ENCODE measurements around the gene MAP7D3. TPM values are rescaled to one million over a fixed set of nuclear protein-coding genes. Genes with fewer than 3 reads are reported as not detected.
"Not testable (repeated sequence)": the region's sequence is repeated elsewhere in the genome, so short reads cannot be mapped to it uniquely, and the experiment has no call there.

The MAP7D3 gene
- total and polyA plus RNA-seq, 5 donors, result 5.9 to 13.8 (median 11.3) TPM

DNA sequence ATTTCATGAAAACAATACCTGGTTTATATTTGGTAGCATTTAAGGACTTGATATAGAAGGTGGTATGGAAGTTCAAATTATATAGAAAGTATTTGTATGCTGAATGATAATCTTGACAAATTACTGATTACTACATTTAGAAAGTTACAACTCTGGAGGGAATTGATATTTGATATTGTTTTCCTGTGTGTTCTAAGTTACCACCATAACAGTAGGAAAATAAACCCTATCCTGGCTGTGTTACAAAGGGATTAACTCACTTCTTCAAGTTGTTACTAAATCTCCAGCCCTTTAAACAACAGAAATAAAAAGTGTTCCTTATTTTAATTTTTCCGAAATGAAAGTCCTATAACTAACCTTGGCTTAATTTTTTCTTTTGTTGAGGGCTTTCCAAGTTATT is 67.3 kb downstream of the MAP7D3 start:
- intact Hi-C loops (cut with DNase I), result no loop called here
- Histone ChIP-seq H3K27me3 (ENCODE audit: control insufficient read depth, insufficient read depth) (no peaks in the 10 kb centered on the region), H3K4me1 (ENCODE audit: control insufficient read depth, insufficient read depth, low read length) (peaks cover 3% of the 10 kb centered on the region), H3K9me3 (ENCODE audit: control insufficient read depth, low read length) (no peaks in the 10 kb centered on the region), H3K27ac (ENCODE audit: low read length) (no peak overlapping the region), H3K4me3 (ENCODE audit: low read length) (no peak overlapping the region)
- WGBS, result 31% methylated on average over 1 of the region's 1 CpG
- ATAC-seq (no peak), DNase-seq (no peak)

DNA sequence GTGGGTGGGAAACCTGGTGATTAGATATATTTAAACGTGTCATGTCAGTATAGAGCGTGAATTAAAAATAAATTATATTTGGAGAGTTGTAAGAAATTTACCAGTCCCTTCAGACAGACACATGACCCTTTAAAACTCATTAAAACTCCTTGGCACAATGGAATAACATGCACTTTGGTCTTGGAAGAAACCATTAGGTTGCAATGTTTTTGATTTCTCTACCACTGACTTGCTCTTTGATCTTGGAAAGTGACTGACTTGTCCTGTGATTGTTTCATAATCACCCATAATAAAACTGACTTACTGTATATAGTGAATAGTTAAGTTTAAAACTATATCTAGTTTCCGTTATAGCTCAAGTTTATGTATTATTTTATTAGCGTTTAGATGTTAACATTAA is 68.0 kb downstream of the MAP7D3 start:
- WGBS, result 61% methylated on average over 4 of the region's 4 CpGs
- DNase-seq (no peak), ATAC-seq (no peak)
- intact Hi-C loops (cut with DNase I), result no loop called here
- Histone ChIP-seq H3K27me3 (ENCODE audit: control insufficient read depth, insufficient read depth) (no peaks in the 10 kb centered on the region), H3K27ac (ENCODE audit: low read length) (no peak overlapping the region), H3K4me1 (ENCODE audit: control insufficient read depth, insufficient read depth, low read length) (peaks cover 2% of the 10 kb centered on the region), H3K4me3 (ENCODE audit: low read length) (no peak overlapping the region), H3K9me3 (ENCODE audit: control insufficient read depth, low read length) (no peaks in the 10 kb centered on the region)

DNA sequence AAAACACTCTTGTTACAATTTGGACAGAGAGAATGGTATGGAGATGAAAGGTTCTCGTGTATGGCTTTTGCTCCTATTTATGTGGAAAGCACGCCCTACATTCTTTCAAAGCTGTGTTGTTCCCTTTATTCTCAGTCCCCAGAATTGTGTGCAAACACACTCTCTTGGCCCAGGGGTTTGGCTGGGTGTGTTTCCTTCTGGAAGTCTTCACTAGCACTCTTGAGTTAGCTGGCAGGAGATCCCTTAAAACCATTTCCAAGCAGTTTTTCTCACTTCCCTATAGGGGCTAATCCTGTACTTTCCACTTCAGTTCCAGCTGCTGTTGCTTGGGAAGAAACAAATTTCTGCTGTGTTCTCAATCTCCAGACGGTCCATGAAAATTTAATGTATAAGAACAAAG is 68.8 kb downstream of the MAP7D3 start:
- 39% methylated on average over 3 of the region's 3 CpGs for WGBS
- DNase-seq, result peak in 1 of 3 donors; percentile 67
- H3K4me1 ChIP-seq (ENCODE audit: control insufficient read depth, insufficient read depth, low read length), result peaks cover 1% of the 10 kb centered on the region
- intact Hi-C loops (cut with DNase I), result no loop called here
- no peaks in the 10 kb centered on the region for H3K27me3 ChIP-seq (ENCODE audit: control insufficient read depth, insufficient read depth)
- H3K9me3 ChIP-seq (ENCODE audit: control insufficient read depth, low read length), result no peaks in the 10 kb centered on the region
- no peak overlapping the region for H3K4me3 ChIP-seq (ENCODE audit: low read length)
- H3K27ac ChIP-seq (ENCODE audit: low read length), result peak overlapping the region; percentile 37
- peak; percentile 44 to 78 for ATAC-seq

DNA sequence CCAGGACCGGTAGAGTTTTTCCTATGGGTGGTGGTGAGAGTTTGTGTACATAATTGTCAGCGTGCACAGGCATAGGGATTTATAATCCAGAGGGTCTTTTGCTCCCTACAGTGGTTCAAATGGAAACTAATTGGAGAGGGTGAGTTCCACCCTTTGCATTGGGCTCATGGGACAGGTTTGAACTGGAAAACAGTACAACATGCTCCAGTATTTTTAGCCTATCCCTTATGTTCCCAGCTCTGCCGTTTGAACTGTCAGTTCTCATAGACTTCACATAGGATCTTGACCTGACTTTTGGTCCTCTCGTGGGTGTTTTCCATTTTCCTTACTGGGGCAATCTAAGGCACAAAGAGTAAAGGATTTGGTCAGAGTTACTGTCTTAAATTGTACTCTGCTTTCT is 72.1 kb downstream of the MAP7D3 start:
- peaks cover 3% of the 10 kb centered on the region for H3K4me1 ChIP-seq (ENCODE audit: control insufficient read depth, insufficient read depth, low read length)

DNA sequence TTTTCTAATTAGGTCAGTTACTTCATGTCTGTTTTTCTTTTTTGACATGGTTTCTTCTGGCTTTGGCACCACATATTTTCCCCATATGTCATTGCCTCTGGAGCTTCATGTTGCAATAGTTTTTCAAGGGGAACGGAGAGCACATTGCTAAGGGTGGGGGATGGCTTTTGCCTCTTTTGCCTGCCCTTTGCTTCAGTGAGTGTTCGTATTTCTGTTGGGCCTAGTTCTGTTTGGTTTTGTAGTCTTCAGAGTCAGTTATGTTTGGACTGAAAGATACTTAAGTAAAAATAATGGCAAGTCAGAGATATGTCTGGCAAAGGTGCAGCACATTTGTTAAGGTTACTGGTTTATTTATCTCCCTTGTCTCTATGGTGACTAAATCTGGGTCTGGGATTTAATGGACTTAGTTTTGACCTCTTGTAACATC is 74.8 kb downstream of the MAP7D3 start:
- intact Hi-C loops (cut with DNase I), result no loop called here
- Histone ChIP-seq H3K27ac (ENCODE audit: low read length) (no peak overlapping the region), H3K9me3 (ENCODE audit: control insufficient read depth, low read length) (no peaks in the 10 kb centered on the region), H3K4me3 (ENCODE audit: low read length) (no peak overlapping the region), H3K27me3 (ENCODE audit: control insufficient read depth, insufficient read depth) (no peaks in the 10 kb centered on the region), H3K4me1 (ENCODE audit: control insufficient read depth, insufficient read depth, low read length) (peaks cover 3% of the 10 kb centered on the region)
- DNase-seq (no peak), ATAC-seq (peak; percentile 95 to 96)
- WGBS, result 38% methylated on average over 2 of the region's 2 CpGs

More for the DNA sequence above, 72.1 kb downstream of the MAP7D3 start:
- 60% methylated on average over 4 of the region's 4 CpGs for WGBS
- Histone ChIP-seq H3K9me3 (ENCODE audit: control insufficient read depth, low read length) (no peaks in the 10 kb centered on the region), H3K4me3 (ENCODE audit: low read length) (no peak overlapping the region), H3K27me3 (ENCODE audit: control insufficient read depth, insufficient read depth) (no peaks in the 10 kb centered on the region), H3K27ac (ENCODE audit: low read length) (peak overlapping the region; percentile 64)
- ATAC-seq, result no peak
- DNase-seq, result no peak
- intact Hi-C loops (cut with DNase I), result no loop called here

DNA sequence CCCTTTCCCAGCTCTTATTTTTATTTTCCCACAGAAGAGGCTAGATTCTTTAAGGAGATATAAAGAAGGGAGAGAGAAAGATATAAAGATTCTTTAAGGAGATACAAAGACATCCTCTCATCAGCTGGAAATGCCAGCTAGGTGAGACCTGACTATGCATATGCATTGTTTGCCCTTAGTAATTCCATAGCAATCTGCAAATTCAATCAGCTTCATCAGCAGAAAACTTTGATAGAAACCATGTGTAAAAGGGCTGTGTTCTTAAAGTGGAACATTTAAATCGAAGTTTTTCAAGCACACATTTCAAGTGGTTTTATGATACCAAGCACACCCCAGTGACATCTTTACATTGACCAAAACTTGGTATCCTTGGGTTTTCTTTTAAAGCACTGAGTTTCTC is 79.8 kb downstream of the MAP7D3 start:
- no peaks in the 10 kb centered on the region for H3K27me3 ChIP-seq (ENCODE audit: control insufficient read depth, insufficient read depth)
- no peak for ATAC-seq
- peaks cover 10% of the 10 kb centered on the region for H3K4me1 ChIP-seq (ENCODE audit: control insufficient read depth, insufficient read depth, low read length)
- no peak overlapping the region for H3K27ac ChIP-seq (ENCODE audit: low read length)
- intact Hi-C loops (cut with DNase I), result loop anchor here in 1 of 4 donors (5.0 kb wide), 1 partner anchor 36 kb away; no protein-coding TSS in a partner anchor
- no peaks in the 10 kb centered on the region for H3K9me3 ChIP-seq (ENCODE audit: control insufficient read depth, low read length)
- DNase-seq, result no peak
- WGBS, result 31% methylated on average over 1 of the region's 1 CpG
- no peak overlapping the region for H3K4me3 ChIP-seq (ENCODE audit: low read length)

DNA sequence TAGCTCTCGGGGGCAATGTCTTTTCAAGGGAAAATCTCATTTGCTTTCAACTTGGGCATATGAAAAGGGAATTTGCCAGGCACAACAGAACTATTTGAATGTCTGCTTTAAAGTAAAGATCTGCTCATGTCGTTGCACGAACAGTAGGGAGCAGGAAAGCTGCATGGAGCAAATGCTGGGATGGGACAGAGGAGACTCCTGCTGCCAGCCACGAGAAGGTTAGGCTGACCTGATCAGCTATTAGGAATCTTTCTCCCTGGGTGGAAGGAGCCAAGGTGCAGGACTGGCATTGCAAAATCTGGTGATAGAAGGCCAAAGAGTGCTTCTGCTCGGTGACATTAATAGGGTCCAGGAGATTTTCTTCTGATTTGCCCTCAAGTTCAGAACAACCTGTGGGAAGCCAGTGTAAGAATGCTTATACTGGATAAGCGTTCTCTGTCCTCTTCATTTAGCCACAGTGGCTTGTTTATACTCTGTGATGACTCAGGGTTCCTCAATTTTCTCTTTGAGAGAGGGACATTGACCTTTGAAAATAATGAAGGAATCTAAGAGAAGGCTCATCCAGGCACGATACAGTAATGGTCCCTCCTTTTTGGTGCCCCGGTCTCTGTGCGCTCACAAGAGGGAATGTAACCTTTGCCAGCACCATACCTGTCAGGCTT is 80.9 kb downstream of the MAP7D3 start:
- H3K4me3 ChIP-seq (ENCODE audit: low read length), result no peak overlapping the region
- peaks cover 8% of the 10 kb centered on the region for H3K4me1 ChIP-seq (ENCODE audit: control insufficient read depth, insufficient read depth, low read length)
- DNase-seq (peak in 2 of 3 donors; percentile 55 to 60), ATAC-seq (peak; percentile 74 to 82)
- peak overlapping the region; percentile 93 for H3K27ac ChIP-seq (ENCODE audit: low read length)
- no peaks in the 10 kb centered on the region for H3K9me3 ChIP-seq (ENCODE audit: control insufficient read depth, low read length)
- H3K27me3 ChIP-seq (ENCODE audit: control insufficient read depth, insufficient read depth), result no peaks in the 10 kb centered on the region
- WGBS, result 37% methylated on average over 9 of the region's 9 CpGs
- intact Hi-C loops (cut with DNase I), result loop anchor here in 1 of 4 donors (5.0 kb wide), 1 partner anchor 37 kb away; no protein-coding TSS in a partner anchor

DNA sequence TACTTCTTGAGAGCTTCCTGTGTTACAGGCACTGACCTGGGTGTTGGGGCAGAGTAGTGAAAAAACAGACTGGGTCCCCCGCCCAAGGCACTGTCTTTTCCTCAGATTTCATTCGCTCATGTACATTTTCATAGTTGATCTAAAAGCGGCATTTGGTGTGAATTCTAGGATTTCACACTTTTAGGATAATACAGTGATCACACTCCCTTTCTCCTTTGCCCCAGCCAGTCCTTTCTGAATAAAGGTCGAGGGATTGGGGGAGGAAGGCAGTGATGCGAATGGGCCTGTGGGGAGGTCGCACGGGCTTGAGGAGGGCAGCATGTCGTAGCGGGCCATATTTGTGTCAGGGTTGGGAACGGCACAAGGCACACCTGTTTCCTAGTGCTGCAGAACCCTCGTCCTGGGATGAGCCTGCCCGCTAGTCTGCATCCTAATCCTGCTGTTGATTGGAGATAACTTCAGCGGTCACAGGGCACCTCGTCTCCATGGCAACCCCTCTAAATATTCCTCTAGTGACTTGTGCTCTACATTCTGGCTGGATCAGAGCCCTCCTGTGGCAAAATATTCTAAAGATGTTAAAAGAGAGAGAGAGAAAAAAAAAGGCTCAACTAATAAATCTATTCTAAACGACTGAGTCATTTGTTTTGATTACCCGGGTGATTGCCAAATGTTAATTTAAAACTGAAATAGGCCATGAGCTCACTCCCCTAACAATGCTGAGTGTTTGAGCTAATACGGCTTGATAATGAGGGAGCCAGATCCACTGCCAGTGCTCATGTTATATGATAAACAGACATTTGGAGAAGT is 82.1 kb downstream of the MAP7D3 start:
- Histone ChIP-seq H3K27ac (ENCODE audit: low read length) (peak overlapping the region; percentile 97), H3K4me3 (ENCODE audit: low read length) (no peak overlapping the region), H3K9me3 (ENCODE audit: control insufficient read depth, low read length) (no peaks in the 10 kb centered on the region), H3K4me1 (ENCODE audit: control insufficient read depth, insufficient read depth, low read length) (peaks cover 8% of the 10 kb centered on the region), H3K27me3 (ENCODE audit: control insufficient read depth, insufficient read depth) (no peaks in the 10 kb centered on the region)
- intact Hi-C loops (cut with DNase I), result loop anchor here in 2 of 4 donors (5.0 to 10.0 kb wide), 3 partner anchors 38 to 144 kb away; no protein-coding TSS in a partner anchor
- peak; percentile 39 to 74 (median 68) for DNase-seq
- WGBS, result 16% methylated on average over 17 of the region's 17 CpGs
- ATAC-seq, result peak; percentile 86

DNA sequence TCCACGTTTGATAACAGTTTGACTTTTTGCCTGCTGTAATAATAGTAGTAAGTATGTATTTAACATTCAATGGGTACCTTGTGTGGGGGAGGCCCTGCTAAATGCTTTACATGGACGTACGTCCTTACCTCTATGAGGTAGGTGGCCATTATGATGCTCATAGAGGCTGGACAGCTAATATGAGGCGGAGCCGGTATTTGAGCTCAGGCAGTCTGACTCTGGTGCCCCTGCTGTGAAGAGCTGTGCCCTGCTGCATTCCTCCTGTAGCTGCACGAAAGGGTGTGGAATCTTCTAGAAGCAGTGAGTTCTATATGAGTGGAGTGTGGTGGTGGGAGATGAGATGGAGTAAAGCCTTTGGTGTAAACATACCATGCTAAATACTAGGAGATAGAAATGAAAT is 83.2 kb downstream of the MAP7D3 start:
- not testable (repeated sequence) for DNase-seq; H3K9me3 ChIP-seq (ENCODE audit: control insufficient read depth, low read length); H3K27me3 ChIP-seq (ENCODE audit: control insufficient read depth, insufficient read depth); ATAC-seq; H3K4me3 ChIP-seq (ENCODE audit: low read length); H3K4me1 ChIP-seq (ENCODE audit: control insufficient read depth, insufficient read depth, low read length)
- peak overlapping the region; percentile 75 for H3K27ac ChIP-seq (ENCODE audit: low read length)
- 57% methylated on average over 6 of the region's 6 CpGs for WGBS
- intact Hi-C loops (cut with DNase I), result loop anchor here in 2 of 4 donors (5.0 to 10.0 kb wide), 3 partner anchors 39 to 143 kb away; no protein-coding TSS in a partner anchor

DNA sequence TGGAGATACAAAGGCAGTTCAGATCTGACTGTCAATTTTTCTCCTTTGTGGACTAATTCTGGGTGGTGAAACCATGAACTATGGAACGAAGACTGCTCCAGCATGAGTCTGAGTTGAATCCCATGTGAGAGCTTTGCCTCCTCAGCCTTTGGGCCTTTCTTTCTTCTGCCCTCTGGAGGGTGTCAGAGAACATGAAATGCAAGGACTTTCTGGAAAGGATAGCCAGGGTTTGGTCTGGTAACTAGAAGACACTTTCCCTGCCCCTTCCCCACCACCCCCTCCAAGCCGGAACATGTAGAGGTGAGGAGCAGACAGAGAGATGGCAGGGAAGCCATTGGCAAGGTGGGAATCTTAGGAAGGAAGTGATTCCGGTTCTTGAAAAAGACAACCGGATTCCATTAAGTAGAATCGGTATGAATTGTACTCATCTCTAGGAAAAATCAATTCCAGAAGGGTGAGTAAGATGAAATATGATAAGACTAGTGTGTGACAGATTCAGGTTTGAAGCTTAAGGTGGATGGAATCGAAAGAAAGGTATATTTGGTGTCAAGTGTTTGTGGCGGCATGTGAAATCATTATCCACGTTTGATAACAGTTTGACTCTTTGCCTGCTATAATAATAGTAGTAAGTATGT is 84.9 kb downstream of the MAP7D3 start:
- ATAC-seq (peak; percentile 31 to 52), DNase-seq (no peak)
- Histone ChIP-seq H3K27me3 (ENCODE audit: control insufficient read depth, insufficient read depth) (no peaks in the 10 kb centered on the region), H3K27ac (ENCODE audit: low read length) (peak overlapping the region; percentile 36), H3K9me3 (ENCODE audit: control insufficient read depth, low read length) (no peaks in the 10 kb centered on the region), H3K4me1 (ENCODE audit: control insufficient read depth, insufficient read depth, low read length) (peaks cover 8% of the 10 kb centered on the region), H3K4me3 (ENCODE audit: low read length) (no peak overlapping the region)
- WGBS, result 43% methylated on average over 8 of the region's 8 CpGs
- intact Hi-C loops (cut with DNase I), result loop anchor here in 2 of 4 donors (5.0 to 10.0 kb wide), 3 partner anchors 41 to 142 kb away; no protein-coding TSS in a partner anchor
